AG09309 (cell line): ENCODE measurements around the gene TM9SF1.
A peak's percentile ranks its signal among the peaks of the same experiment; 100 is the strongest.

ENCODE experiments used
- DNase-seq: peaks from one replicate; pipeline ENCODE4 v3.0.0-alpha.2; 2010; ENCODE audit warnings: low read depth
- H3K4me3 ChIP-seq: 2 replicates; pipeline ENCODE4 v1.5.1; 2011; ENCODE audit warnings: mild to moderate bottlenecking, low read depth, low read length, moderate library complexity; ENCODE audit not compliant: control insufficient read depth
- CTCF ChIP-seq: IDR thresholded peaks from 2 replicates; pipeline ENCODE4 v1.5.1; 2011; ENCODE audit warnings: mild to moderate bottlenecking, low read depth, low read length, inconsistent platforms; ENCODE audit not compliant: insufficient read depth, control insufficient read depth; ENCODE audit errors: missing control alignments

TM9SF1 gene

DNA sequence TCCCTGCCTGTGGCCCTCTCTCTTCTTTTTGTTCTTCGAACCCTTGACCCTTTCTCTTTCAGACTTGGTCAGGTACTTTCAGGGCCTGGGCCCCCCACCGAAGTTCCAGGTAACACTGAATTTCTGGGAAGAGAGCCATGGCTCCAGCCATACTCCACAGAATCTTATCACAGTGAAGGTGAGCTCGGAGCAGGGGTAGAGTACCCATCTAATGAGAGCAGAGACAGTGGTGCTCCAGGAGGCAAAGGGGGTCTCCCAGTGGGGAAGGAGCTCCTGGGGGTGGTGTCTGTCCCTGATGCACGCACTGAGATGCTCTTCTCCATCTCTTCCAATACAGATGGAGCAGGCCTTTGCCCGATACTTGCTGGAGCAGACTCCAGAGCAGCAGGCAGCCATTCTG lies 29.5 kb downstream of the TM9SF1 start:
- TF ChIP-seq CTCF = no peak
- DNase-seq = no peak

GRCh38 chr14:24164518-24164991 lies 30.7 kb downstream of the TM9SF1 start:
- no peak for TF ChIP-seq CTCF
- H3K4me3 ChIP-seq = no peak overlapping the region
- no peak for DNase-seq

More for the DNA sequence above, 29.5 kb downstream of the TM9SF1 start:
- no peak overlapping the region for H3K4me3 ChIP-seq

GRCh38 chr14:24162093-24162492 lies 33.1 kb downstream of the TM9SF1 start:
- H3K4me3 ChIP-seq = peak overlapping the region; percentile 85
- TF ChIP-seq CTCF = no peak
- DNase-seq = peak; percentile 7

- TF ChIP-seq CTCF = peak; percentile 93
Observed at GRCh38 chr14:24160850-24161804, 34.1 kb downstream of the TM9SF1 start, which contains the start of gene IRF9. IRF9 (plus strand) TSS chr14:24161265; CDS start chr14:24162145, 880 bp downstream.

GRCh38 chr14:24160499-24160849 lies 34.8 kb downstream of the TM9SF1 start:
- H3K4me3 ChIP-seq = no peak overlapping the region
- no peak for DNase-seq
- no peak for TF ChIP-seq CTCF

More at GRCh38 chr14:24160850-24161804, 34.1 kb downstream of the TM9SF1 start, which contains the start of gene IRF9:
- peak; percentile 81 for DNase-seq
- H3K4me3 ChIP-seq = peak within 1 kb of the TSS; percentile 85

- H3K4me3 ChIP-seq = no peak overlapping the region
- no peak for TF ChIP-seq CTCF
- DNase-seq = no peak
Observed at GRCh38 chr14:24159777-24160498, 35.3 kb downstream of the TM9SF1 start.
